HCT116 (cell line): Measurements from ENCODE around the gene SPATA3. TPM values are rescaled to one million over a fixed set of nuclear protein-coding genes. Genes with fewer than 3 reads are reported as not detected.

ENCODE experiments used
- ATAC-seq: fragments of 200-7000 bp; cut with Tn5 transposase; 2 replicates; pipeline ENCODE4 v1.9.1; 2020; ENCODE audit warnings: mild to moderate bottlenecking, moderate library complexity
- BruUV-seq: library from RNA; stranded (reverse); fragments of 400-500 nt; replicated peaks from 2 replicates; lab custom pipeline; 2021; lab: Mats Ljungman, UMichigan
- CTCF ChIA-PET: fragments of 300-600 bp; sonication (Branson Sonifier 250); formaldehyde crosslinking; loops from one replicate; lab custom pipeline; 2021; ENCODE audit warnings: antibody characterized with exemption; lab: Charles Lee
- POLR2A ChIA-PET: fragments of 300-600, 350-600 bp; sonication (Branson Sonifier 250); formaldehyde crosslinking; loops from one replicate; lab custom pipeline; 2021; ENCODE audit warnings: antibody characterized with exemption; lab: Charles Lee
- RAD21 ChIA-PET, 2 experiments: fragments of 300-600 bp; sonication (Branson Sonifier 250); formaldehyde crosslinking; loops; one replicate each; lab custom pipeline; 2023; ENCODE audit warnings: low total read pairs in 2 of 2; ENCODE audit not compliant: uncharacterized antibody in 2 of 2, unreplicated experiment in 2 of 2, low non-redundant PET in 1 of 2; lab: Charles Lee
- DNase-seq: peaks from one replicate; pipeline ENCODE4 v3.0.0-alpha.2; 2010; ENCODE audit warnings: low read depth, low spot score
- H2AFZ ChIP-seq: fragments of 200-600 bp; shearing (Covaris generic), sonication (generic); 2 replicates; pipeline ENCODE4 v1.6.1; 2017; ENCODE audit warnings: low read depth, mixed run types, mixed read lengths, antibody characterized with exemption, low read length; ENCODE audit not compliant: poor library complexity, severe bottlenecking
- H3K27ac ChIP-seq: 2 replicates; pipeline ENCODE4 v1.5.1; 2012; ENCODE audit warnings: low read depth, low read length
- H3K27me3 ChIP-seq: fragments of 200-600 bp; sonication (generic); 2 replicates; pipeline ENCODE4 v1.6.1; 2016; ENCODE audit warnings: mixed run types, low read length, mixed read lengths; ENCODE audit not compliant: insufficient read depth
- H3K36me3 ChIP-seq, 2 experiments: fragments of 200-500 bp in 1 of 2; fragments of 200-600 bp in 1 of 2; sonication (Bioruptor generic) in 1 of 2; sonication (generic) in 1 of 2; 2 replicates each; pipeline versions ENCODE4 v1.5.1 to v1.6.1; 2014 to 2016; ENCODE audit warnings: low read length in 2 of 2, inconsistent platforms in 1 of 2, mixed read lengths in 1 of 2, mixed run types in 1 of 2; ENCODE audit not compliant: insufficient read depth in 2 of 2, control insufficient read depth in 1 of 2
- H3K4me1 ChIP-seq, 2 experiments: fragments of 200-600 bp in 1 of 2; sonication (generic) in 1 of 2; 2 replicates each; pipeline versions ENCODE4 v1.5.1 to v1.6.1; 2012 to 2017; ENCODE audit warnings: low read length in 2 of 2, inconsistent platforms in 1 of 2, mild to moderate bottlenecking in 1 of 2, mixed read lengths in 1 of 2, mixed run types in 1 of 2, moderate library complexity in 1 of 2; ENCODE audit not compliant: insufficient read depth in 2 of 2, control insufficient read depth in 1 of 2
- H3K4me2 ChIP-seq: fragments of 200-600 bp; sonication (generic); 2 replicates; pipeline ENCODE4 v1.6.1; 2017; ENCODE audit warnings: mixed run types, low read length, mixed read lengths
- H3K4me3 ChIP-seq, 2 experiments: fragments of 200-600 bp in 1 of 2; sonication (generic) in 1 of 2; replicated peaks in 1 of 2; 2 replicates each; pipeline ENCODE4 v1.5.1; 2011 to 2016; ENCODE audit warnings: low read length in 2 of 2, control low read depth in 1 of 2, low read depth in 1 of 2, mild to moderate bottlenecking in 1 of 2, mixed read lengths in 1 of 2, mixed run types in 1 of 2
- H3K79me2 ChIP-seq: fragments of 200-600 bp; sonication (generic); 2 replicates; pipeline ENCODE4 v1.6.1; 2017; ENCODE audit warnings: mild to moderate bottlenecking, mixed run types, low read length, moderate library complexity, mixed read lengths; ENCODE audit not compliant: insufficient read depth
- H3K9ac ChIP-seq: fragments of 200-600 bp; sonication (generic); 2 replicates; pipeline ENCODE4 v1.6.1; 2016; ENCODE audit warnings: low read length, mixed read lengths
- H3K9me2 ChIP-seq: fragments of 200-600 bp; sonication (generic), shearing (Covaris generic); 2 replicates; pipeline ENCODE4 v1.6.1; 2017; ENCODE audit warnings: mixed run types, mild to moderate bottlenecking, moderate library complexity; ENCODE audit not compliant: insufficient read depth
- H3K9me3 ChIP-seq, 2 experiments: fragments of 200-500 bp in 1 of 2; fragments of 200-600 bp in 1 of 2; sonication (Bioruptor generic) in 1 of 2; sonication (generic) in 1 of 2; 2 replicates each; pipeline ENCODE4 v1.6.1; 2014 to 2017; ENCODE audit warnings: low read length in 2 of 2, mixed read lengths in 2 of 2, inconsistent platforms in 1 of 2, low read depth in 1 of 2, mild to moderate bottlenecking in 1 of 2, mixed run types in 1 of 2, moderate library complexity in 1 of 2; ENCODE audit not compliant: control insufficient read depth in 1 of 2, insufficient read depth in 1 of 2
- H4K20me1 ChIP-seq: fragments of 200-600 bp; sonication (generic), shearing (Covaris generic); 2 replicates; pipeline ENCODE4 v1.6.1; 2017; ENCODE audit warnings: mixed run types, mild to moderate bottlenecking, moderate library complexity; ENCODE audit not compliant: insufficient read depth
- CBX3 ChIP-seq: IDR thresholded peaks from 2 replicates; pipeline ENCODE4 v1.6.1; 2012; ENCODE audit warnings: low read depth
- CEBPB ChIP-seq: IDR thresholded peaks from 2 replicates; pipeline ENCODE4 v1.6.1; 2012; ENCODE audit warnings: low read depth
- EGR1 ChIP-seq: IDR thresholded peaks from 2 replicates; pipeline ENCODE4 v1.6.1; 2012; ENCODE audit warnings: low read depth
- ELF1 ChIP-seq: IDR thresholded peaks from 2 replicates; pipeline ENCODE4 v1.6.1; 2012; ENCODE audit warnings: low read depth, borderline replicate concordance
- EZH2 ChIP-seq: fragments of 200-600 bp; sonication (generic); IDR thresholded peaks from 2 replicates; pipeline ENCODE4 v1.6.1; 2017; ENCODE audit warnings: antibody characterized with exemption, mixed run types
- EZH2phosphoT487 ChIP-seq: fragments of 200-600 bp; IDR thresholded peaks from 2 replicates; pipeline ENCODE4 v1.6.1; 2018; ENCODE audit warnings: antibody characterized with exemption, borderline replicate concordance
- FOSL1 ChIP-seq: IDR thresholded peaks from 2 replicates; pipeline ENCODE4 v1.6.1; 2012; ENCODE audit warnings: low read depth
- JUND ChIP-seq: IDR thresholded peaks from 2 replicates; pipeline ENCODE4 v1.6.1; 2012
- MAX ChIP-seq: IDR thresholded peaks from 2 replicates; pipeline ENCODE4 v1.6.1; 2012
- POLR2A ChIP-seq: IDR thresholded peaks from 2 replicates; pipeline ENCODE4 v1.7.0; 2011; ENCODE audit warnings: borderline replicate concordance; ENCODE audit not compliant: insufficient read depth, insufficient read length; ENCODE audit errors: extremely low read depth
- POLR2AphosphoS5 ChIP-seq: IDR thresholded peaks from 2 replicates; pipeline ENCODE4 v1.6.1; 2011; ENCODE audit warnings: mild to moderate bottlenecking, low read depth, low read length, moderate library complexity
- RAD21 ChIP-seq: IDR thresholded peaks from 2 replicates; pipeline ENCODE4 v1.6.1; 2012; ENCODE audit warnings: low read depth, mild to moderate bottlenecking
- SIN3A ChIP-seq: IDR thresholded peaks from 2 replicates; pipeline ENCODE4 v1.6.1; 2012; ENCODE audit warnings: low read depth
- SP1 ChIP-seq: IDR thresholded peaks from 2 replicates; pipeline ENCODE4 v1.6.1; 2012; ENCODE audit warnings: low read depth
- TCF7L2 ChIP-seq: IDR thresholded peaks from 2 replicates; pipeline ENCODE4 v1.7.0; 2011; ENCODE audit warnings: borderline replicate concordance, inconsistent platforms; ENCODE audit not compliant: insufficient read depth, insufficient read length; ENCODE audit errors: extremely low read depth
- YY1 ChIP-seq: IDR thresholded peaks from 2 replicates; pipeline ENCODE4 v1.6.1; 2011; ENCODE audit warnings: low read length, low read depth, moderate library complexity, mild to moderate bottlenecking; ENCODE audit not compliant: insufficient replicate concordance; ENCODE audit errors: extremely low read depth
- ZBTB33 ChIP-seq: IDR thresholded peaks from 2 replicates; pipeline ENCODE4 v1.6.1; 2011; ENCODE audit warnings: mild to moderate bottlenecking, low read length, moderate library complexity; ENCODE audit not compliant: insufficient replicate concordance; ENCODE audit errors: extremely low read depth
- ZNF274 ChIP-seq: fragments of 200-500 bp; sonication (Bioruptor generic); IDR thresholded peaks from 2 replicates; pipeline ENCODE4 v1.6.1; 2014; ENCODE audit warnings: mild to moderate bottlenecking, low read depth, low read length, inconsistent platforms
- intact Hi-C: fragments of 100-400 bp; cut with micrococcal nuclease; formaldehyde crosslinking; loops from 2 replicates; pipeline ENCODE4 v1.10.0; 2022
- total RNA-seq: library from RNA; stranded (reverse); gene quantifications from one replicate; pipeline ENCODE4 v1.2.1, GENCODE V29; 2021; ENCODE audit not compliant: unreplicated experiment
- TF ChIP-seq, protein P1 (sequence below): IDR thresholded peaks from 2 replicates; pipeline ENCODE4 v1.6.1; 2012

The SPATA3 gene
- total RNA-seq, 1 experiment from 2014 or later = not detected

DNA sequence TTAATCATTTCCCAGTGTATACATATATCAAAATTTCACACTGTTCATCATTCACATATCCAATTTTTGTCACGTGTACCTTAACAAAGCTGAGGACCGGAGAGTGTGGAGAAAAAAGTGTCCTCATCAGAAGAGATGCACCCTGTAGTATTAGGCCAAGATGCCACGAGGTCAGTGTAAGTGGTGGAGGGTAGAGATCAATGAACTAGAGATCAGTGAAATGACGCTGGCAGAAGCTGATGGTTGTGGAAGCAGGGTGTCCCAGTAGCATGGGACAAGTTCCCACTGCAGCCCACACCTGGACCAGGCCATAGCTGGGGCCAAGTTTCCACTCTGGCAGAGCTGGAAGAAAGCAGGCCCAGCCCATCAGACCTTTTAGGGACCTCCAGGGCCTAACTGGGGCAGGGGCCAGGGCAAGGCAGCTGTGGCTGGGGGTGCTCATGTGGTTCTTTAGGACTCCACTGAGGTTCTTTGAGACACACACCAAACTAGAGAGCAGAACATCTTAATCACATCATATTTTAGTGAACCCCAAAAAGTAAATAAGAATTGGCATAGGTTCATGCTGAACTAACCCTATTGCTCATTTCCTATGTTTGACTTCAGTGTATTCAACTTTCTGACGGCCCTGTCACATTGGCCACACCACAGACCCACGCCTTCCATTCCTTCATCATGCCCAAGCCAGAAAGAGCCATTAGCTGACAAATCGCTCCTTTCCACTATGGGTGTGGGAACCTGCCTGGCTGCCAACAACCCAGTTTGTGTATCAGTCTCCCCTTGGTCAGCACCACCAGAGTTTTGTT lies 49.3 kb upstream of the SPATA3 start:
- ATAC-seq (no peak), DNase-seq (no peak)
- Histone ChIP-seq H2AFZ (no peak overlapping the region), H3K9me2 (no peaks in the 10 kb centered on the region), H3K36me3 (no peaks in the 10 kb centered on the region), H3K79me2 (no peaks in the 10 kb centered on the region), H3K9me3 (no peaks in the 10 kb centered on the region), H3K4me2 (no peak overlapping the region), H3K4me3 (no peak overlapping the region), H3K27ac (no peak overlapping the region), H3K4me1 (no peaks in the 10 kb centered on the region), H4K20me1 (no peaks in the 10 kb centered on the region), H3K9ac (no peak overlapping the region), H3K27me3 (no peaks in the 10 kb centered on the region)
- intact Hi-C loops = no loop called here
- BruUV-seq = no TSS peak
- POLR2A ChIA-PET = no interaction called here
- CTCF ChIA-PET = no interaction called here
- RAD21 ChIA-PET = no interaction called here
- TF ChIP-seq SP1 (no peak), EZH2 (no peak), SIN3A (no peak), ELF1 (no peak), TCF7L2 (no peak)

GRCh38 chr2:230947235-230947576 lies 48.7 kb upstream of the SPATA3 start:
- H4K20me1 ChIP-seq = no peaks in the 10 kb centered on the region
- H3K27ac ChIP-seq = no peak overlapping the region
- DNase-seq = no peak
- no peak for ATAC-seq
- H3K9ac ChIP-seq = no peak overlapping the region
- no peaks in the 10 kb centered on the region for H3K79me2 ChIP-seq
- H3K4me1 ChIP-seq = no peaks in the 10 kb centered on the region
- BruUV-seq = no TSS peak
- ChIA-PET CTCF (no interaction called here), RAD21 (interaction anchor here in 1 of 2 experiments (0.7 kb wide), 1 partner anchor 21 kb away, joined by 4 read pairs; no protein-coding TSS in a partner anchor), POLR2A (no interaction called here)
- H3K9me3 ChIP-seq = no peaks in the 10 kb centered on the region
- H3K9me2 ChIP-seq = no peaks in the 10 kb centered on the region
- no peak overlapping the region for H3K4me2 ChIP-seq
- no peaks in the 10 kb centered on the region for H3K36me3 ChIP-seq
- no peak overlapping the region for H2AFZ ChIP-seq
- H3K4me3 ChIP-seq = no peak overlapping the region
- intact Hi-C loops = no loop called here
- H3K27me3 ChIP-seq = no peaks in the 10 kb centered on the region
- TF ChIP-seq ELF1 (no peak), TCF7L2 (no peak), EZH2phosphoT487 (no peak), ZBTB33 (no peak), RAD21 (no peak), SIN3A (no peak), YY1 (no peak), EZH2 (no peak), MAX (no peak), POLR2AphosphoS5 (no peak), FOSL1 (no peak), CEBPB (no peak), EGR1 (no peak), POLR2A (no peak), CBX3 (no peak), ZNF274 (no peak), SP1 (no peak), JUND (no peak)
- TF ChIP-seq, protein P1, sequence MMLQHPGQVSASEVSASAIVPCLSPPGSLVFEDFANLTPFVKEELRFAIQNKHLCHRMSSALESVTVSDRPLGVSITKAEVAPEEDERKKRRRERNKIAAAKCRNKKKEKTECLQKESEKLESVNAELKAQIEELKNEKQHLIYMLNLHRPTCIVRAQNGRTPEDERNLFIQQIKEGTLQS = no peak
